ENCODE measurements around the gene PCGF3. TPM values are rescaled to one million over a fixed set of nuclear protein-coding genes. Genes with fewer than 3 reads are reported as not detected.
"Not testable (repeated sequence)": the region's sequence is repeated elsewhere in the genome, so short reads cannot be mapped to it uniquely, and the experiment has no call there.

The PCGF3 gene
- polyA plus RNA-seq, 1 donor = 50.5 TPM

DNA sequence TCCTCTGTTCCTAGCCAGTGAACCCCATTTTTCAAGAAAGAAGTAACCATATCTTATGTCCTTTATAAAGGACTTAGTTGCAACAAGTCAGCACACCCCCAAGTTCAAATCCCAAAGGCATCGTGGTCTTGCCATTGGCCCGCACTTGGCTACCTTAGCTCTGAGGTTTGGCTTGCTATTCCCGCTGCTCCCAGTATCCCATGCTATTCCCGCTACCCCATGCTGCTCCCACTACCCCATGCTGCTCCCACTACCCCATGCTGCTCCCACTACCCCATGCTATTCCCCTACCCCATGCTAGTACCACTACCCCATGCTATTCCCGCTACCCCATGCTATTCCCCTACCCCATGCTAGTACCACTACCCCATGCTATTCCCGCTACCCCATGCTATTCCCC is 37.4 kb upstream of the PCGF3 start:
- not testable (repeated sequence) for DNase-seq

GRCh38 chr4:669806-670559 is 35.6 kb upstream of the PCGF3 start:
- not testable (repeated sequence) for DNase-seq

GRCh38 chr4:671769-672168 is 33.9 kb upstream of the PCGF3 start:
- DNase-seq = no peak

GRCh38 chr4:673349-674091 is 32.1 kb upstream of the PCGF3 start:
- DNase-seq = no peak

- peak; percentile 99 for DNase-seq
Measured at GRCh38 chr4:674172-675035, 31.2 kb upstream of the PCGF3 start, which contains the start of the genes ATP5ME and MYL5. Gene ATP5ME (minus strand): TSS chr4:674276. CDS start chr4:674247, 29 bp downstream. Gene MYL5 (plus strand): TSS chr4:674542. CDS start chr4:678027, 3,485 bp downstream.

GRCh38 chr4:675036-675882 is 30.4 kb upstream of the PCGF3 start:
- DNase-seq = no peak

- DNase-seq = no peak
Measured at GRCh38 chr4:675980-676870, 29.4 kb upstream of the PCGF3 start.

- DNase-seq = no peak
Measured at GRCh38 chr4:676871-677235, 28.8 kb upstream of the PCGF3 start.

DNA sequence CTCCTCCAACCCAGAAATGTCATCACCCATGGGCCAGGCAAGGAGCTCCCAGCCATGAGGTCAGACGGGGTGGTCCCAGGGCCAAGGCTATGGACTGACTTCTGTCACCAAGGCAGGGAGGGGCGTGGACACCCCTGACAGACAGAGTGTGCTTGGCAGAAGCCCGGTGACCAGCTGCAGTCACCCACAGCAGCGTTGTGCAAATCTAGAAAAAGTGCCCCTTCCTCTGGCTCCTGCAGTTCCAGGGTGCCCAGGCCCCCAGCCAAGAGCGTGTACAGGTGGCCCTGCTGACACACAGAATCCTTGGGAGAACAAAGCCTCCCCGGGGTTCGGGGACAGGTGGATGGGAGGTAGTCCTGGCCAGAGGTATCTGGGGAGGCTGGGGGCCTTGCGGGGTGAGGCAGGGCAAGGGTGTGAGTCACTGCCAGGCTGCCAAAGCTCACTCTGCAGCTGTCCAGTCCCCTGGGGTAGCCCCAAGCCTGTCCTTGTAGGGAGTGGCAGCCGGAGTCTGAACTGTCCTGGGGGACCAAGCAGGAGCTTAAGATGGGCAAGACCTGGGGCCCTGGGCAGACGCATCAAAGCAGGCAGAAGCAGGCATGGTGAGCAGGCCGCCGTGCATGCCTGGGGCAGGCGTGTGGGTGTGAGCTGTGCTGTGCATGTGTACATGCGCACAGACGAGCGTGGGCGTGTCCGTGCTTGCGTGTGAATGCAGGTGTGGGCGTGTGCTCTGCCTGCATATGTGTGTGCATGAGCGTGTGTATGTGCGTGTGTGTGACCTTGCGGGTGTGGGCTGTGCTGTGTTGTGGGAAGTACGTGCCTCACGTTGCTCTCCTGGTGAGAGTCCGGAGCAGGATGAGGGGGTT is 28.0 kb upstream of the PCGF3 start:
- DNase-seq = no peak

DNA sequence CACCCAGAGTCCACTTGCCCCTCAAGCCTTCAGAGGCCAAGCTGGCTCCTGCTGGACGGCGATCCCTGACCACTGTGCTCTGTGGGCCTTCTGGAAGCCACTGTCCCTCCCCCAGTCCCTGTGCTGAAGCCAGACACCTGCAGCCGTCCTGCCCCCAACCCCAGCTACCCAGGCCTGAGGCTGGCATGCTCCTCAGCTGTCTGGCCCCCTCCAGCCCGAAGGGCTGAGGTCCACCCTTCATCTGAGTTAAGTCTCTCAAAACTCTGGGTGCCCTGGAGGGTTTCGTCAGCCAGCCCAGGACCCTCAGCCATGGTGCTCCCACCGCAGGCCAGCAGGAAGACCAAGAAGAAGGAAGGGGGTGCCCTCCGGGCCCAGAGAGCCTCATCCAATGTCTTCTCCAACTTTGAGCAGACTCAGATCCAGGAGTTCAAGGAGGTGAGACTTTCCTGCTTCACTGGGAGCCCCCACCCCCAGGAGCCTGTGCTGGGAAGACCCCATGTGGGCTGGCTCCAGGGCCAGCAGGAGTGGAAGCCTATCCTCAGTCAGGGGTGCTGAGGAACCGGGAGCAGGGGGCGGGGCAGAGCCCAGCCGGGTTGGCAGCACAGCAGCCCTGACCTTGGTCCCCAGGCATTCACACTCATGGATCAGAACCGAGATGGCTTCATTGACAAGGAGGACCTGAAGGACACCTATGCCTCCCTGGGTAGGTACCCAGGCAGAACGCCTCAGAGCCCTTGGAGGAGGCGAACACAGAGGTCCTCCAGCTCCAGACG is 27.1 kb upstream of the PCGF3 start:
- no peak for DNase-seq

DNA sequence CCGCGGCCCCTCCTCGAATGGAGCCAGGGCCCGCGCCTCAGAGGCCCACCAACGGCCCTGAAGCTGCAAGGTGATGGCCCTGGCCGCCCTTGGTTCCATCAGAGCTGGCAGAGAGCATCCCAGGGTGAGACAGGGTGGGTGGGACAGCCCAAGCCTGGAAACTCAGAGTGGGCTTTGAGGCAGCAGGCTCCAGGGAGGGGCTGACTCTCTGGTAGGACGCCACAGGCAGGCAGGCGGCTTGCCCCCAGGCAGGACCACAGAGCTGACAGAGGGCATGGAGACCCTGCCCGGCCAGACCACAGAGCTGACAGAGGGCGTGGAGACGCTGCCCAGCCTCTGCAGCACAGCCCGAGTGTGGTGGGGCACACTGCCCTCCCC is 26.5 kb upstream of the PCGF3 start:
- DNase-seq = no peak

- DNase-seq = no peak
Measured at GRCh38 chr4:679629-680028, 26.0 kb upstream of the PCGF3 start.

DNA sequence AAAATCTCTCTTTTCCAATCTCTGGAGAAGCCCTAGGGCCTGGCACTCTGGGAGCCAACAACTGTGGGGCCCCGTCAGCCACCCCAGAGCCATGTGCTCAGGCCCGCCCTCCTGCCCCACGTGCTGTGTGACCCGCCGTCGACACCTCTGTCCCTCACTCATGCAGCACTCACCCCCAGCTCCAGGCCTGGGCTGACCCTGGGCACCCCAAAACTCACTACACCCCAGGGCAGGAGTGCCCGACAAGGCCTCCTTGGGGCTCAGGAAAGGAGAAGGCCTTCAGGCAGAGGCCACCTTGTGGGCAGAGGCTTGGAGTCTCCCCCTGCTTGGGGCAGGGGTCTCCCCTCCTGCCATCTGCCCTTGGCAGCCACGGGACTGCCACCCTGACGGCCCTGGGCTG is 25.5 kb upstream of the PCGF3 start:
- no peak for DNase-seq

GRCh38 chr4:680551-680927 is 25.1 kb upstream of the PCGF3 start:
- no peak for DNase-seq

DNA sequence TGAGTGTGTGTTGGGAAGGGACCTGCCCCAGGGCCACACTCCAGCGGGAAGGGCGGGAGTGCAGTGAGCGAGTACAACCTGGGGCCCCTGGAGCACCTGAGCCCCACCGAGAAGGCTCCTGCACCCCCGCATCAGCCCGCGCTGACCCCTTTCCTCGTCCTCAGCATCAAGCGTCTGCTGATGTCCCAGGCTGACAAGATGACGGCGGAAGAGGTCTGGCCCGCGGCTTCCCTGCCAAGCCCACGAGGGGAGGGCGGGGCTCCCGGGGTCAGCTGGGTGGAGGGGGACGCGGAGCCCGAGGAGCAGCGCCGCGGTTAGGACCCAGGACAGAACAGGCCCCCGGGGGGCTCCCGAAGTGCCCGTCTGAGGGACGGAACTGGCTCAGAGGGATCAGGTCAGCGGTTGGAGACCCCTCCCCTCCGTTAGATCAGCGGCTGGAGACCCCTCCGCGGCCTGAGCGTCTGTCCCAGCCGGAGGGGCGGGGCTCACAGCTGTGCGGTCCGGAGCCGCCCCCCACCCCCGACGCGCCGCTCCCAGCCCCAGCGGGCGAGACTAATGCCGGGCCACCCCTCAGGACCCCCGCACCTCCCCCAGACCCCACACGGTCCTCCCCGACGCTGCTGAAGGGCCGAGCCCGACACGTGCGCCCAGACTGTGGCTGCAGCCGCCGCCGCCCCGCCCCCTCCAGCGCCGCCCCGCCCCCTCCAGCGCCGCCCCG is 24.5 kb upstream of the PCGF3 start:
- DNase-seq = peak; percentile 74

DNA sequence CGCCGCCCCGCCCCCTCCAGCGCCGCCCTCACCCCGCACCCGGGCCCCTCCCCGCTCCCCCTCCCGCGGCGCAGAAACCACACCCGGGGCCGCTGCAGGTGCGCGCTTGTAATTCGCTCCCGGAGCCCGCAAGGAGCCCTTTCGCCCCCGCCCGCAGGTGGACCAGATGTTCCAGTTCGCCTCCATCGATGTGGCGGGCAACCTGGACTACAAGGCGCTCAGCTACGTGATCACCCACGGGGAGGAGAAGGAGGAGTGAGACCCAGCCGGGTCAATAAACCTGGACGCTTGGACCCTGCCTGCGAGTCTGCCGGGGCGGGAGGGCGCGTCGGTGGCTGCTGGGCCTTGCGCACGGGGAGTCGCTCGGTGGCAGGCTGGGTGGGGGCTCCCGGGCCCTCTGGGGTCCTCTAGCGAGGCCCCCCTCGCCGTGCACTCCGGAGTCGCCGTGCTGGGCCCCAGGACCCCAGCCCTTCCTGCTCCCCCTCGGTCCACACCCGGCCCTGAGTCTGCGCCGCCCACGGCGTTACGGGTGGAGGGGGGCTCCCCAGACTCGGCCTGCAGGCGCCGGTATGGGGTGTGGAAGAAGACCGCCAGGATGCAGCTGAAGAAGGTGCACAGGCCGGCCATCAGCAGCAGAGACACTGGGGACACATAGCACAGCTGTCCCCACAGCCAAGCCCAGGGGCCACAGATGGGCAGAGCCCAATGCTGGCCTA is 23.7 kb upstream of the PCGF3 start:
- DNase-seq = no peak

- DNase-seq = no peak
Measured at GRCh38 chr4:682490-683172, 23.0 kb upstream of the PCGF3 start.
